ENCODE measurements around the gene HOXC9.

HOXC9 gene

GRCh38 chr12:54009171-54010052 is 9.5 kb downstream of the HOXC9 start (continued):
- TF ChIP-seq MZF1 (tag by site-specific recombination; IDR thresholded peaks at IDR 0.05; ENCODE audit: borderline replicate concordance) (no peak), ZNF354C (tag by site-specific recombination; IDR thresholded peaks at IDR 0.05; ENCODE audit: borderline replicate concordance, low read depth) (no peak), ZNF24 (tag by site-specific recombination; IDR thresholded peaks at IDR 0.05) (0 out of 2 replicates have a peak, but pooled peaks have one; percentile 48), ZNF596 (tag by site-specific recombination; IDR thresholded peaks at IDR 0.05) (no peak; the same call in 1 of the 2 replicates), ZNF501 (tag by site-specific recombination; IDR thresholded peaks at IDR 0.05) (no peak), ZNF146 (tag by site-specific recombination; IDR thresholded peaks at IDR 0.05) (no peak; the same call in 1 of the 2 replicates), IKZF3 (tag by site-specific recombination; IDR thresholded peaks at IDR 0.05) (0 out of 2 replicates have a peak, but pooled peaks have one; percentile 16), ELK4 (IDR thresholded peaks at IDR 0.05; ENCODE audit: borderline replicate concordance, low read depth, low read length) (no peak), SCRT2 (tag by site-specific recombination; IDR thresholded peaks at IDR 0.05) (no peak), ZNF23 (tag by site-specific recombination; IDR thresholded peaks at IDR 0.05; ENCODE audit: borderline replicate concordance) (no peak), ZNF121 (tag by site-specific recombination; IDR thresholded peaks at IDR 0.05) (no peak), TCF7L2 (IDR thresholded peaks at IDR 0.05; ENCODE audit: borderline replicate concordance, low read depth, low read length) (no peak), ZFP41 (tag by site-specific recombination; IDR thresholded peaks at IDR 0.05; ENCODE audit: borderline replicate concordance) (no peak), ZNF776 (tag by site-specific recombination; IDR thresholded peaks at IDR 0.05; ENCODE audit: borderline replicate concordance) (no peak), ZNF571 (tag by site-specific recombination; IDR thresholded peaks at IDR 0.05) (no peak), ZNF843 (tag by site-specific recombination; IDR thresholded peaks at IDR 0.05) (0 out of 2 replicates have a peak, but pooled peaks have one; percentile 25), ZNF19 (tag by site-specific recombination; IDR thresholded peaks at IDR 0.05; ENCODE audit: low read depth) (no peak), ZNF274 (IDR thresholded peaks at IDR 0.05; ENCODE audit: low read length) (no peak), ZNF274 (tag by site-specific recombination; IDR thresholded peaks at IDR 0.05; ENCODE audit: borderline replicate concordance) (no peak), ZNF521 (tag by site-specific recombination; IDR thresholded peaks at IDR 0.05) (no peak), ZBTB44 (tag by site-specific recombination; IDR thresholded peaks at IDR 0.05) (no peak), HOXC10 (CRISPR knock-in tag; IDR thresholded peaks at IDR 0.05) (no peak), ZNF548 (tag by site-specific recombination; IDR thresholded peaks at IDR 0.05) (no peak), ZNF394 (tag by site-specific recombination; IDR thresholded peaks at IDR 0.05; ENCODE audit: borderline replicate concordance) (no peak), ZNF362 (tag by site-specific recombination; IDR thresholded peaks at IDR 0.05) (no peak), ZNF221 (tag by site-specific recombination; IDR thresholded peaks at IDR 0.05; ENCODE audit: borderline replicate concordance) (no peak), ZNF558 (tag by site-specific recombination; IDR thresholded peaks at IDR 0.05) (no peak), ZNF48 (tag by site-specific recombination; IDR thresholded peaks at IDR 0.05) (no peak), MEIS1 (CRISPR knock-in tag; IDR thresholded peaks at IDR 0.05; ENCODE audit: borderline replicate concordance) (no peak), ZNF174 (tag by site-specific recombination; IDR thresholded peaks at IDR 0.05) (no peak), KLF7 (tag by site-specific recombination; IDR thresholded peaks at IDR 0.05; ENCODE audit: borderline replicate concordance) (no peak), GLIS1 (tag by site-specific recombination; IDR thresholded peaks at IDR 0.05) (peak; percentile 92), ZNF169 (tag by site-specific recombination; IDR thresholded peaks at IDR 0.05) (no peak), ZSCAN16 (tag by site-specific recombination; IDR thresholded peaks at IDR 0.05) (no peak), ZXDB (tag by site-specific recombination; IDR thresholded peaks at IDR 0.05) (0 out of 2 replicates have a peak, but pooled peaks have one; percentile 10), ZNF404 (tag by site-specific recombination; IDR thresholded peaks at IDR 0.05) (no peak), ZFP3 (tag by site-specific recombination; IDR thresholded peaks at IDR 0.05; ENCODE audit: low read depth) (no peak)

Data from HEK293 (cell line).